Left cardiac atrium (tissue), 4 donors: ENCODE data around the gene BMI1. TPM values are rescaled to one million over a fixed set of nuclear protein-coding genes. Genes with fewer than 3 reads are reported as not detected.
A peak's percentile ranks its signal among the peaks of the same experiment; 100 is the strongest.

ENCODE experiments used
- ATAC-seq, 2 donors: fragments of 200-7000 bp; cut with Tn5 transposase; one replicate each; pipeline ENCODE4 v1.9.1; 2020; ENCODE audit warnings: mild to moderate bottlenecking in 2 of 2, moderate library complexity in 2 of 2
- DNase-seq: peaks from one replicate; pipeline ENCODE4 v3.0.0-alpha.2; 2020
- intact Hi-C, 2 donors: fragments of 100-400 bp; cut with DNase I; formaldehyde crosslinking; loops; one replicate each; pipeline versions ENCODE4 v1.14.1 to v1.15.1; 2022 to 2023
- total RNA-seq, 2 donors: library from RNA; stranded (reverse); fragmentation: NEBNext Ultra II Directional; extraction: Animal tissue kit (Norgen Biotek cat#: 25700); gene quantifications; one replicate each; pipeline ENCODE4 v1.2.1, GENCODE V29; 2021
- donor health status: DM: no; HTN: yes; CAD: no.
- donor health status: DM: no; HTN: yes; CAD: no; lungs with severe emphysema.
- donor health status: DM: yes; HTN: yes; CAD: no.
- donor health status: Dilated cardiomyopathy.

The BMI1 gene
- total RNA-seq, 2 donors from 2014 or later, result 39.9 to 40.5 TPM

DNA sequence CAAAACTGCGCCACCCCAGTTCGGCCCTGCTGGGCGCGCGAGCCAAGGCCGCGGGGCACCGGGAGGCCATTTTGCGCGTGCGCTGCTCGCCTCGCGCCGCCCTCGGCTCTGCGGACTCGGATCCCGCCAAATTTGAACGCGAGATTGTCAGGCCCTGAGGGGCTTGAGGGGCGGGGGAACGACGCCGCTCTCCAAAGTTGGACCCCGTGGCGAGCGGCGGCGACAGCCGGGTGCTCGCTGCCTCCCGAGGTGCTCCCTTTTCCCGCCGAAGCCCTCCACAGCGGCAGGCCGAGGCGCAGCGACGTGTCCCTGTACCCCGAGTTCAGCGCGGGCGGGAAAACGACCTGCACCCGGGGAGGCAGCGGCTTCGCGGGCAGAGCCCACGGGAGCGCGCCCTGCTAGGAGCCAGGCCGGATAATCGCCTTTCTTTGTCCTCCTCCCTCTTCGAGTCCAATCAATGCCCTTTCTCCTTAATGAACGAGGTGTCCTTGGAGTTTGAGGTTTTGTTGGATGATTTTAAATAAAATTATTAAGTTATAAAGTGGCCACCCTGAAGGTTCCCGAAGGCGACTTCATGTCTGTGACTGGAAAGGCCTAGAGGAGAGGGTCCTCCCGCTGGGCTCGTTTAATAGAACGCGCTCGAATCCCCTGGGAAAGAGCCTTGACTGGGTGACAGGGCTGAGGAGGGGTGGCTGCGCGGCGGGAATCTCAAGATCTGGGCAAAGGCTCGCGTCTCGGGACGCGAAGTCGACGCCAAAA, 13.7 kb downstream of the BMI1 start:
- ATAC-seq, result peak; percentile 24 to 36
- intact Hi-C loops, result no loop called here
- peak; percentile 25 for DNase-seq

DNA sequence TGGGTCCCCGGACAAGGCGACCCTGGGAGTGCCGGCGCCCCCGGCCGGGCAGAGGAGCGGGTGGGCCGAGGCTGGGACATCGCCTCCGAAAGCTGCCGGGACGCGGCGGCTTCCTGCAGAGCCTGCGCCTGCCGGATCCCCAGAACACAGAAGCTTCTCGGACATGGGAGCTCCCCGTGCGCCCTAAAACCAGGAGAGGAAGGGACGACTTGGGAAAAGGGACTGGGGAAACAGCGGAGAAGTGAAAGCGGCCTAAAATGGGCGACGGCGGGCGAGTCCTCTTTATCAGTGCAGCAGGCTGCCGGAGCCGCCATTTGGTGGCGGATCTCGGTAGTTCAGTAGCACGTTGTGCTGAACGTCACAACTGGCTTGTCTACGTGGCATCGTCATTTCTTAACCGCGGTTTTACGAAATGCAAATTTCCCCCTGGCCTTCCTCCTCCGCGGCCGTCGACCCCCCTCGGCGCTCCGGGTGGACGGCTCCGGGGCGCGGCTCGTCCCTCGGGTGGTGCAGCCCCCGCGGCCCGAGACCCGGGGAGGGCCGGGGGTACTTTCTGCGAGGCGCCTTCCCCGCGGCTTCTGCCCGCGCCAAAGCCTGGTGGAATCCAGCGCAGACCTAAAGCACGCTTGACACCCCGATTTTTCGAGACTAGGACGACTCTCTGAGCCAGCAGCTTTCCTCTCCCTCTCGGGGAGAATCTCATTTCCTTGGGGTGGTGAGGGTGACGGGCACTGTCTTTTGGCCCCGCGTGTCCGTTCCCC, 14.5 kb downstream of the BMI1 start:
- ATAC-seq (peak; percentile 61 to 67), DNase-seq (peak; percentile 50)
- intact Hi-C loops, result no loop called here

DNA sequence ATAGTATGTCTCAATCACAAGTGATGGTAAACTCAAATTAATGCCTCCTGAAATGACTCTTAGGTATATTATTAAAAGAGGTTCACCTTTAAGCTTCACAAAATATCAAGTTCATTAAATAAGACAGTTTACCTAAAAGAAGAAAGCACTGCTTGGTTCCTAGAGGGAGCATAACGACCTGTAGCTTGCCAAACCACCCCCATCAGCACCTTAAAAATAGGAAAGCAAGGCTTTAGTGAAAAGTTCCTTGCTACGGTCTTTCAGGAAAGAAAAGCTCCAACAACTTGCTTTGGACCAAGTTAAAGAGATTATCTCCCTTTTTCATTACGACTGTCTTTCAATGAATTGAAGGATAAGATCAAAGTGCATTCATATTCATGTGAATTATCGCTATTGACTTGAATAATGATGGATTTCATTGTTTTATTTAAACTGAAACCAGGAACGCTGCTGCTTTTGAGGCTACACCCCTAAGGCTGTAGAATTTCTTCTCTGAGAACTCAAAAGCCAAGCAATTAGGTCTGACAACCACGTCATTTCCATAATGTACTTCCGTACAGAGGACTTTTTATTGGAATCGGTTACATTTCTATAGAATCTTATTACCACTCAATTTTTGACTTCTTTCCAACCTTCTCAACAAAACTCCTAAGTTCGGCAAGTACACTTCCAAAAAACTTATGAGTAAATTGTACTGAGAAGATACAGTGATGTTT, 17.4 kb downstream of the BMI1 start:
- intact Hi-C loops, result no loop called here
- ATAC-seq, result no peak
- no peak for DNase-seq

DNA sequence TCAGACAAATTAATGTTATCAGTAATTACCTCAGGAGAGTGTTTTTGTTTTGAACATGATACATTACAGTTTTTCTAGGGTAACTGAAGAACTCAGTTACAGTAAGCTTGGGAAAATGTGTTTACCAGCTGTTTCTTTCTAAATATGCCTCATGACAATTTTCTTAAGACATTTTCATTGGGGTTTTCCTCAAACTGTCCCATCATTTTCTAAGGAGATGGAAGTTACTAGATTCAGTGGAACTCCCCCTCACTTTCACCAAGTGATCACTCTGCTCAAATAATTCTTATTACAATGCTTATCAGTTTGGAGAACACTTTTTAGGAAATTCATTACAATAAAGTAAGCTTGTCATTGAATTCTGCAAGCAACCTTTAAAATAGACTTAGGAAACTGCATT, 18.0 kb downstream of the BMI1 start:
- ATAC-seq (no peak), DNase-seq (no peak)
- intact Hi-C loops, result no loop called here

DNA sequence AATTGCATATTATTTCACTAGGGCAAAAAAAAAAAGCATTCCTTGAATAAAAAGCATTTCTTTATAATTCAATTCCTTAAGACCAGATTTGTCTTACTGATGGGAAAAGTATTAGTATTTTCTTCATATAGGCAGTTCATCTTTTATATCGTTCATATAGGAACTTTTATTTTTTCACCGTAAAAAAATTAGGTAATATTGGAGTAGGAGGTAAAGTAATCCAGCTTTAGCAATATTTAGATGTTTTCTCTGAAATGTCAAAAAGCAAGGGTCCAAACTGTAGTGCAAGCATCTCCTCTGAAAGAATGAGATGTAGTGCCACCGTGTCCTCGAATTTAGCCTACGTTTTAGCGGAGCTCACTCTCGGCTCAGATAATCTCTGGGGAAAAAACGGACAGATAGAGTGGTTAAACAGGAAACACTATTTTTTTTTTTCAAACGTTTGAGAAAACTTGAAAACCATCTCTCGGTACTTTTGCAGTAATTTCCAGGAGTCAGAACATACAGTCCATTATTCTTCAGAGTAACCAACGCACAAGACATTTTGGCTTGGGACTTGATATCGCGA, 18.9 kb downstream of the BMI1 start:
- intact Hi-C loops, result loop anchor here in 1 of 2 donors (10.0 kb wide), 1 partner anchor 95 kb away; no protein-coding TSS in a partner anchor
- DNase-seq (no peak), ATAC-seq (no peak)

DNA sequence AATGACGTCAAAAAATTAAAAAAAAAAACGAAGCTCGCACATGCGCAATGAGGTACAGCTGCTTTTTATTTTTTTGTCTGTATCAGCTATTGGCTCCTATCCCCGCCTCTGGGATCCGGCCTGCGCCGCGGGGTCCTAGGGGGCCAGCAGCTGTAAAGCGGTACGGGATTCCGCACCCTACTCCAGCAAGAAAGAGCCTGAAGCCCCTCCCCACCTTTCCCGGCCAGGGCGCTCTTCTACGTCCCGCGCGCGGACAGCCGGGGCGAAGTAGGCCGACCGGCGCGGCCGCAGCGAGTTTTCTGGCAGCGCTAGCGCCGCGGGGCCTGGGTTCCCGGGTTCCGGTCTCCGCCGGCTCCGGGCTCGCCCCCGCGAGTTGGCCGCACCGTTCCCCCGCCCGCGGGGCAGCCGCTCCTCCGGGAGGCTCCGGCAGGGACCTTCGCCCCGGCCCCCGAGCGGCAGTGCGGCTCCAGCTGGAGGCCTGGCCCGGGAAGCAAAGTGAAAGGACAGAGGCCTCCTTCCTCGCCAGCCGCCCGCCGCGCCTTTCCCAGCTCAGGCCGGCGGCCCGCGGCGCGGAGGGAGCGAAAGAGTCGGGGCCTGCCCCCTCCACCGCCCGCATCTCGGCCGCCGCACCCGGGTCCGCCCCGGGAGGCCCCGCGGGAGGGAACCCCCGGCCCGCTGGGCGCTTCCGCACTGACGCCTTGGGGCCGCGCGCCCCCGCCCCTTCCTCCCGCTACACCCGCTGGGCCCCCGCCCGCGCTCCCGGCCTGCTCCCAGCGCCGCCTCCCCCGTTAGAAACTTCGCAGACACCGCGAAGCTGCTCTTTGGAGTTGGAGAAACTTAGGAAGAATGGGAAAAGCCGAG, 19.7 kb downstream of the BMI1 start:
- DNase-seq, result peak; percentile 79
- peak; percentile 83 to 90 for ATAC-seq
- intact Hi-C loops, result loop anchor here in 1 of 2 donors (10.0 kb wide), 1 partner anchor 94 kb away; no protein-coding TSS in a partner anchor

DNA sequence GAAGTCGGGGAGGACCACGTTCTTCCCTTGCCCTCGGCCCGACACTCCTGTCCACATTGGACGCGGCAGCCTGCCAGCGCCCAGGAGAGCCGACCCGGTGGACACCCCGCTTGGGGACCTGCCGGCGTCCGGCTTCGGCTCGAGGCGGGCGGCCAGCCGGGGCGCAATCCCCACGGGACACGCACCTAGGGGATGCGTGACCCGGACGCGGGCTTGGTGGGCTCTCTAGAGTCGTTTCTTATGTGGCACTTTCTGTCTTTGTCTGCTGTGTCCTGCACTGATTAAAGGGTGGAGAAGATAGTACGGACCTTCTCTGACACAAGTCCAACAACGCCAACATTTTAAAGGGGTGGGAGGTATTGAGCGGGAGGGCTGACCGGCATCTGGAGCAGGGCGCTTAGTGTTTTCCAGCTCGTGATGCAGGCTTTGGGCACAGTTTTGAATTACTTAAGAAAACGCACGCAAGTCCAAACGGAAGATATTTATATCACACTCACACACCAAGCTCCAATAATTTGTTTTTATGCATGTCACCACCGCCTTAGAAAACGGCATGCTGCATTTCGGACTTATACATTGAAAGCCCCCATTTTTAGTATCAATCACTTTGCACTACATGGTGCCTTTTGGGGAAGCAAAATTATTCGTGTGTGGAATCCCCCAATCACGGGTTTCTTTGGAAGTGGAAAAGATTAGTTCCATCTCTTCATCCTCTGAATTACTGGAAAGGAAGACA, 20.5 kb downstream of the BMI1 start:
- peak in 1 of 2 donors; percentile 27 for ATAC-seq
- no peak for DNase-seq
- intact Hi-C loops, result loop anchor here in 1 of 2 donors (10.0 kb wide), 1 partner anchor 93 kb away; no protein-coding TSS in a partner anchor

DNA sequence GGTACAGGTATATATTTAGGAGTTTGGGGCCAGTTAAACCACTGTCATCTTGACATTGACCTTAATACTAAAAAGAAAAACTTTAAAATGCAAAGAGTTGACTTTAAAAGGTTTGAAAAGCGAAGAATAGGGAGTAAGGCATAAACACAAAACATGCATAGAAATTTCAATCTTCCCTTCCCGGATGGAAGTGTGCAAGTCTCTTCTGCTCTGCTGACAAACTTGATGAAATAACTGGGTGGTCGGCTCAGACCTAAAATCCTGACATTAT, 21.0 kb downstream of the BMI1 start:
- intact Hi-C loops, result loop anchor here in 1 of 2 donors (10.0 kb wide), 1 partner anchor 93 kb away; no protein-coding TSS in a partner anchor
- ATAC-seq (no peak), DNase-seq (no peak)

DNA sequence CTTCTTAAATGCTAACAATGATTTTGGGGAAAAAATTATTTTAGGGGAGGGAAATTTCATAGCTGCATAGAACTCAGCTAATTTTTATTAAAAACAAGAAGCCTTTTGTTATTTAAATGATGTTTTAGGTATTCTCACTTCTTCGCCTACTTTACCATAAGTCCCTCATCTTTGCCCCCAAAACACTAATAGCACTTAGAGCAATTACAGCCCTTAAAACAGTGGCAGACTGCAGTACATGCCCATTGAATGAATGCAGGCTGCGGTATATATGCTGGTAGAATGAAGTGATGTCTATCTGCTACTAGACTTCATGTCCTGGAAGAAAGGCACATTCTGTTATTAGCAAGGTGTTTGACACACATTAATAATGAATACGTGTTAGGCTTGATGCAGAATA, 21.5 kb downstream of the BMI1 start:
- intact Hi-C loops, result loop anchor here in 1 of 2 donors (10.0 kb wide), 1 partner anchor 92 kb away; no protein-coding TSS in a partner anchor
- ATAC-seq (no peak), DNase-seq (no peak)

DNA sequence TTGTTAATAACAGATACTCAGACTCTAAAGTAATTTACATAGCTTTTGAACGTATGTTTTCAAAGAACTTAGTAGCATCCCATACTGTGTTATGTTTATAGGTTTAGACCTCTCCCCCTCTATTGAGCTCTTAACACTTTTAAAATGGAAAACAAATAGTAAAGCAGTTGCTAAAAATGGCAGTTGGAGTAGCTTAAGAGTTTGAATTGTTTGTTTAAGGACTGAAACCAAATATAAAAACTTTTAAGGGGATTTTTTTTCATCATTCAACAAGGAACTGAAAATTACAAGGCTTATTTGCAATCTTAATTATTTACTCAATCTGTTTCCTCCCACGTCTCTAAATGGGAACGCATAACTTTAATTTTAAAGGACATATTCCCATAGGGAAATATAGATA, 22.8 kb downstream of the BMI1 start:
- DNase-seq, result no peak
- intact Hi-C loops, result loop anchor here in 1 of 2 donors (10.0 kb wide), 1 partner anchor 91 kb away; no protein-coding TSS in a partner anchor
- ATAC-seq, result no peak

DNA sequence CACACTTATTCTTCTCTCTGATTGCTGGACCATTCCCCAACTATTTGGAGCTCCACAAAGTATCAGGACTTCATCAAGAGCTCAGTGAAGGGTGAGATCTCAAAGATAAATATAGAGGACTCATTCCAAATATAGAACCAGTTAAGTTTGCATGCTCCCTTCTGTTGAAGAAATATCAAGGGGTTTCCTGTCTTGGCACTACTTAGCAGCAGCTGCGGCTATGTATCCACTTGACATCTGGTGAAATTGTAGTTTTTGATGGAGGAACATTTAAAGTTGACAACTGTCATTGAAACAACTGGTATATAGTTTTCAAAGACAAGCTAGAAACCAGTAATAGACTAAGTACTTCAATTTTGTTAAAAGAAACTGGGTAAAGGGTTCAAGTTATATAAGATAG, 23.4 kb downstream of the BMI1 start:
- ATAC-seq, result no peak
- intact Hi-C loops, result loop anchor here in 1 of 2 donors (10.0 kb wide), 1 partner anchor 91 kb away; no protein-coding TSS in a partner anchor
- no peak for DNase-seq

DNA sequence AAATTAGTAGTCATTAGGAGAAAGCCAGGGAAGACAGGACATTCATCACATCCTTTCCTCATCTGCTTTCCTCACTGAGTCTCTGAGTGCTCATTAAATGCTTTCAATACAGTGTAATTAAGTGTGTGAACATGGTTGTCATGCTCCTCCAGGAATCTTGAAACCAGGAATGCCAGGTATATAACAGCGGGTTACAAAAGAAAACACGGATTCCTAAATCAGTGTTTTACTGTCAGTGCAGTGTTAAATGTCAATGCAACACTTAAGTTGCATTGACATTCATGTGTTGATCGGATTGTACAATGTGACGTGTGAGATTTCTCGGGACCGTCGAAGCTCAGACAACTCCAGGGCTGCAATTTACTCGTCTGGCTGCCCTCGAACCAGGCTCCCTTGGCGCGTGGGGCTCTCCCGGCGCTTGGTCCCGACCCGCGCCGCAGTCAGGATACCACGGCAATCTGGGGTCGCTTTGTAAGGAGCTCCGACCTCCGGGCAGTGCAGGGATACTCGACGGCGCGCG, 23.9 kb downstream of the BMI1 start:
- intact Hi-C loops, result loop anchor here in 1 of 2 donors (10.0 kb wide), 1 partner anchor 90 kb away; no protein-coding TSS in a partner anchor
- ATAC-seq (no peak), DNase-seq (no peak)

DNA sequence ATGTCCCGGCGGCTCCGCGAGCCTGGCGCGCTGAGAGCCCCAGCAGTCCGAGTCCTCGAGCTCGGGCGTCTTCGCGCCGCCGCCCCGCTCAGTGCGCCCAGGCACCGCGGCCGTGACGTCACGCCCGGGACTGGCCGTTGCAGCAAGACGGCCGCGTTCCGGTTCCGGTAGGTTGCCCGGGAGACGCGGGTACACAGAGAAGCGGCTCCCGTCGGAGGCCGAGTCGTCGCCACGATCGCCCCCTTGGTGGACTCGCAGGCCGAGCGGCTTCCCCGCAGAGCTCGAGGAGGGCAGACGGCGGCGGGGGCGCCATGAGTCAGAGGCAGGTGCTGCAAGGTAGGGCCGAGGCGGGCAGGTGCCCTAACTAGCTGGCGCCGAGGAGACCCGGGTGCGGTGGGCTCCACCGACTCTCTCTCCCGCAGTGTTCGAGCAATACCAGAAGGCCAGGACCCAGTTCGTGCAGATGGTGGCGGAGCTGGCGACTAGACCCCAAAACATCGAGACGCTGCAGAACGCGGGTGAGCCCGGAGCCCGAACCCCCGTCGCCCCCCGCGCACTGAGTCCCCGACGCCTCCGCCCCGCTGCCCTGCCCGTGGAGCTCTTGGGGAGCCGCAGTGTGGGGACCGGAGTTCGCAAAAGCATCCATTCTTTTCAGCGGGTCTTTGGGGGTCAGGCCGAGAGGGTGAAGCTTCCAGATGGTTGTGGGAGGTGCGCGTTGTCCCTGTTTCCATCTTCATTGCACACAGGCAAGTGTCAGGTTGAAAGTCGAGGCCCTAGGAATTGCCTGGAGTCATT, 24.6 kb downstream of the BMI1 start, which contains the start of gene SPAG6:
TSS of gene SPAG6 (plus strand) at position 196 of the 795 bp plus-strand sequence. CDS start at position 312, 116 bp downstream.
- intact Hi-C loops, result loop anchor here in 1 of 2 donors (10.0 kb wide), 1 partner anchor 89 kb away; no protein-coding TSS in a partner anchor
- no peak for ATAC-seq
- DNase-seq, result peak; percentile 64

DNA sequence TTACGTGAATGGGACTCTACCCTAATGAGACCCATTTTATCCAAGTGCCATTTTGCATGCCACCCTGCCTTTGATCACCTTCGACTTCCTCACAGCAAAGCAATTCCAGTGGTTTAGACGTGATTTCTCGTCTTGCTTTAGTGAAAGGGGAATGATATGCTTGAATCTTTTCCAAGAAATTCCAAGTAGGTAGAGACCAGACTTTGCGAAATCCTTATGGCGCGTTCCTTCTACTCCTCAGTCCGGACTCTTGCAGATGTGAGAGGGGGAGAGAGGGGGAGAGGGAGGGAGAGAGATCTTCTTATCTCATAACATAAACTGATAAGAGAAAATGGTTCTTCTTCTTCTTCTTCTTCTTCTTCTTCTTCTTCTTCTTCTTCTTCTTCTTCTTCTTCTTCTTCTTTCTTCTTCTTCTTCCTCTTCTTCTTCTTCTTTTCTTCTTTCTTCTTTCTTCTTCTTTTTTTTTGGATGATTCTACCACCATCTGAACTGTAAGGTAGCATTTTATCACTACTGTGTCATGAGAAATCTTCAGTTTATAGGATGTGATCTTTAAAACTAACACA, 25.3 kb downstream of the BMI1 start:
- no peak for DNase-seq
- ATAC-seq, result no peak
- intact Hi-C loops, result loop anchor here in 1 of 2 donors (10.0 kb wide), 1 partner anchor 89 kb away; no protein-coding TSS in a partner anchor

DNA sequence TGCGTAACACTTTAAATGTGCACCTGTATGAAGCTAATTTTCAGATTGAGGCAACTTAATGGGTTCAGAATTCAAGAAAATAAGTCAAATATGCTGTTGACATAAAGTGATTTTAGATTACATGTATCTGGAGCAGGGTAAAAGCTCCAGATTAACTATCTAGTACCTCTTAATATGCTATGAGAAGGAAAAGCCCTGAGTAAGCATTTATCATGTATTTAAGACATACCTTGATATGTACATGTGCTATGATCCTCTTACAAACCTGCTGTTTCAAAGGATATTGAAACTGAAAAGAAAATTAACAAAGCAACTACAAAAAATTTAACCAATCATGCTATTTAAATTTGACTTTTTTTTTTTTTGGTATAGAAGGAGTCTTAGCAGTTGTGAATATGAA, 28.9 kb downstream of the BMI1 start:
- ATAC-seq (no peak), DNase-seq (no peak)
- intact Hi-C loops, result loop anchor here in 1 of 2 donors (10.0 kb wide), 1 partner anchor 85 kb away; no protein-coding TSS in a partner anchor

DNA sequence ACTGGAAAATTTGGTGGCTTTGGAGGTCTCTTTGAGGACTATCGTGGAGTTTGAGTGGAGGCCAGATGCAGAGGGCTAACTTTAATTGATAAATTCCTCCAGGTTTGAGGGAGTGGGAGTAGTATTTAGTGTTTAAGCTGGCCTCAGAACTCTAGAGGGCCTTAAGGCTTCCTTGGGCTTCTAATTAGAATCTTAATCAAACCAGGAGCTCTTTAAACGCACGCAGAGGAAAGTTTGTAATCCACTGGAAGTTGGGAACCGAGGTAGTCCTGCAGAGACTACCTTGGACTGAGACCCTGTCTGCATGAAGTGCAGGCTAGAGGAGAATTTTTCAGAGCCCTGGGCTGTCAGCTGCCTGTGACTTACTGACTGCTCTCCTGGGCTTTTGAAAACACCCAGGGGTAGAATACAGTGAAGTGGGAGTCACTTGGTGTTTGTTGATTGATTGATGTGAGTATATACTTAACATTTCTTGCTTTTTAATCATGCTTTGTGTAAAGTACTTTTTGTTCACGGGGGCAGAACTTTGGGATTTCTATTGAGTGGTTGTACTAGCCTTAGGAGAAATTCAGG, 30.3 kb downstream of the BMI1 start:
- ATAC-seq (no peak), DNase-seq (no peak)
- intact Hi-C loops, result no loop called here
